GM21529 (cell line): Measurements from ENCODE around the gene NCR2.

ENCODE experiments used
- ATAC-seq: cut with Tn5 transposase; IDR thresholded peaks from one replicate; pipeline ENCODE4 v1.9.1; 2021; ENCODE audit not compliant: unreplicated experiment

Gene NCR2

GRCh38 chr6:41356825-41357224 lies 21.4 kb downstream of the NCR2 start:
- no peak for ATAC-seq

- no peak for ATAC-seq
Observed at GRCh38 chr6:41358503-41358902, 23.1 kb downstream of the NCR2 start.

GRCh38 chr6:41359617-41360313 lies 24.4 kb downstream of the NCR2 start:
- ATAC-seq, result no peak

GRCh38 chr6:41360314-41360685 lies 24.9 kb downstream of the NCR2 start:
- no peak for ATAC-seq

- no peak for ATAC-seq
Observed at GRCh38 chr6:41366150-41366549, 30.7 kb downstream of the NCR2 start.

GRCh38 chr6:41367061-41367460 lies 31.7 kb downstream of the NCR2 start:
- ATAC-seq, result no peak

- ATAC-seq, result no peak
Observed at GRCh38 chr6:41367700-41368099, 32.3 kb downstream of the NCR2 start.

GRCh38 chr6:41370488-41371111 lies 35.2 kb downstream of the NCR2 start:
- no peak for ATAC-seq

- ATAC-seq, result no peak
Observed at GRCh38 chr6:41371461-41371991, 36.1 kb downstream of the NCR2 start.

- ATAC-seq, result no peak
Observed at GRCh38 chr6:41371992-41372831, 36.8 kb downstream of the NCR2 start.

GRCh38 chr6:41372832-41373626 lies 37.6 kb downstream of the NCR2 start:
- no peak for ATAC-seq

- no peak for ATAC-seq
Observed at GRCh38 chr6:41373627-41373918, 38.2 kb downstream of the NCR2 start.

- ATAC-seq, result no peak
Observed at GRCh38 chr6:41373919-41374617, 38.7 kb downstream of the NCR2 start.

GRCh38 chr6:41374618-41375590 lies 39.5 kb downstream of the NCR2 start:
- ATAC-seq, result no peak

- ATAC-seq, result no peak
Observed at GRCh38 chr6:41375598-41376151, 40.3 kb downstream of the NCR2 start.

- ATAC-seq, result no peak
Observed at GRCh38 chr6:41376176-41376575, 40.8 kb downstream of the NCR2 start.

GRCh38 chr6:41377071-41377470 lies 41.7 kb downstream of the NCR2 start:
- no peak for ATAC-seq

GRCh38 chr6:41379306-41379705 lies 43.9 kb downstream of the NCR2 start:
- no peak for ATAC-seq

GRCh38 chr6:41386594-41386993 lies 51.2 kb downstream of the NCR2 start:
- no peak for ATAC-seq
